Activated CD8-positive, alpha-beta T cell treated with anti-CD3 and anti-CD28 coated beads for 36 hours (primary cell): ENCODE data around the gene IQGAP1. TPM values are rescaled to one million over a fixed set of nuclear protein-coding genes. Genes with fewer than 3 reads are reported as not detected.

ENCODE experiments used
- ATAC-seq: fragments of 200-7000 bp; cut with Tn5 transposase; one replicate; pipeline ENCODE4 v1.10.0; 2021; ENCODE audit warnings: mild to moderate bottlenecking, moderate library complexity
- CTCF ChIA-PET: fragments of 350-600 bp; sonication (Branson Sonifier 250); formaldehyde crosslinking; loops from one replicate; lab custom pipeline; 2021; ENCODE audit warnings: antibody characterized with exemption; lab: Charles Lee
- POLR2A ChIA-PET: fragments of 350-600 bp; sonication (Branson Sonifier 250); formaldehyde crosslinking; loops from one replicate; lab custom pipeline; 2021; ENCODE audit warnings: antibody characterized with exemption; lab: Charles Lee
- DNase-seq: peaks from one replicate; pipeline ENCODE4 v3.0.0-alpha.2; 2020
- H3K27ac Mint-ChIP-seq: one replicate; pipeline ENCODE4 v1.8.0; 2021; ENCODE audit warnings: mild to moderate bottlenecking, mixed read lengths
- H3K27me3 Mint-ChIP-seq: one replicate; pipeline ENCODE4 v1.8.0; 2021; ENCODE audit warnings: mixed read lengths
- H3K36me3 Mint-ChIP-seq: one replicate; pipeline ENCODE4 v1.8.0; 2021; ENCODE audit warnings: low read depth, mixed read lengths
- H3K4me1 Mint-ChIP-seq: one replicate; pipeline ENCODE4 v1.8.0; 2021; ENCODE audit warnings: low read depth, mixed read lengths
- H3K4me3 Mint-ChIP-seq: one replicate; pipeline ENCODE4 v1.8.0; 2021; ENCODE audit warnings: mild to moderate bottlenecking, moderate library complexity, mixed read lengths
- H3K9me3 Mint-ChIP-seq: one replicate; pipeline ENCODE4 v1.8.0; 2021; ENCODE audit warnings: mixed read lengths
- CTCF ChIP-seq: fragments of 200-600 bp; IDR thresholded peaks from one replicate; pipeline ENCODE4 v1.8.0; 2022; ENCODE audit warnings: antibody characterized with exemption, mild to moderate bottlenecking
- intact Hi-C: fragments of 100-400 bp; cut with micrococcal nuclease; formaldehyde crosslinking; loops from one replicate; pipeline ENCODE4 v1.10.0; 2022
- total RNA-seq, 2 experiments: library from RNA; stranded (reverse); gene quantifications; one replicate each; pipeline ENCODE4 v1.2.3, GENCODE V29; 2021

Gene IQGAP1
- total RNA-seq, 2 experiments from 2014 or later, result 148 to 155 TPM

DNA sequence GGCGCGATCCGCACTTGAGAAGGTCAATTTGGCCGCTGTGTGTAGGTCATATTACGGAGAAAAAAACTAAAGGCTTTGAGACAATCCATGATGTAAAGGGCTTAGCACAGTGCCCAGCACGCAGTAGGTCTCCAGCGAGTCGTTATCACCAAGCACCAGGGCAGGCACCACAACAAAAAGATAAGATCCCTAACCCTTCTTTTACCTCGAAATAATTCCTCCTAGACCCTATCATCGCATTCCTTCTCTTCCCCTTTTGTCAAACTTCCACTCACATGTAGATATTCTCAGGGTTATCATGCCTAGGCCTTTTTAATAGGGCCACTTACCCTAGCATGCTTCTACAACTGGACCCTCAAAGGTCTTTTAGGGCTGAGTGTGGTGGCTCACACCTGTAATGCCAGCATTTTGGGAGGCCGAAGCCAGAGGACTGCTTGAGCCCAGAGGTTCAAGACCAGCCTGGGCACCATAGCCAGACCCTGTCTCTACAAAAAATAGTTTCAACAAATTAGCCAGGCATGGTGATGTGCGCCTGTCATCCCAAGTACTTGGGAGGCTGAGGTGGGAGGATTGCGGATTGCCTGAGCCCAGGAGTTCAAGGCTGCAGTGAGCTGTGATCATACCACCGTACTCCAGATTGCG lies 22.5 kb upstream of the IQGAP1 start:
- no peaks in the 10 kb centered on the region for H3K36me3 Mint-ChIP-seq
- H3K4me3 Mint-ChIP-seq, result no peak overlapping the region
- H3K27me3 Mint-ChIP-seq, result no peaks in the 10 kb centered on the region
- no peaks in the 10 kb centered on the region for H3K9me3 Mint-ChIP-seq
- intact Hi-C loops, result no loop called here
- ATAC-seq (no peak), DNase-seq (no peak)
- ChIA-PET POLR2A (interaction anchor here (0.9 kb wide), 1 partner anchor 11 kb away, joined by 3 read pairs; no protein-coding TSS in a partner anchor), CTCF (no interaction called here)
- peaks cover 23% of the 10 kb centered on the region for H3K4me1 Mint-ChIP-seq
- no peak for TF ChIP-seq CTCF
- no peak overlapping the region for H3K27ac Mint-ChIP-seq

GRCh38 chr15:90367576-90367975 lies 20.5 kb upstream of the IQGAP1 start:
- no peaks in the 10 kb centered on the region for H3K27me3 Mint-ChIP-seq
- POLR2A ChIA-PET, result interaction anchor here (0.5 to 1.2 kb wide), 4 partner anchors 9 to 428 kb away, joined by 3 read pairs; no protein-coding TSS in a partner anchor

GRCh38 chr15:90375071-90375470 lies 13.0 kb upstream of the IQGAP1 start:
- Mint-ChIP-seq H3K36me3 (peaks cover 30% of the 10 kb centered on the region), H3K9me3 (peaks cover 17% of the 10 kb centered on the region), H3K27ac (no peak overlapping the region), H3K27me3 (no peaks in the 10 kb centered on the region), H3K4me3 (no peak overlapping the region), H3K4me1 (peaks cover 33% of the 10 kb centered on the region)
- ATAC-seq, result no peak
- DNase-seq, result no peak
- no peak for TF ChIP-seq CTCF
- POLR2A ChIA-PET, result interaction anchor here (0.6 to 1.5 kb wide), 3 partner anchors 11 to 64 kb away, joined by 3 to 4 read pairs (median 4); partner anchors contain the start of gene IQGAP1
- intact Hi-C loops, result no loop called here
- CTCF ChIA-PET, result interaction anchor here (0.8 to 5.4 kb wide), 3 partner anchors 11 to 77 kb away, joined by 3 to 29 read pairs (median 3); no protein-coding TSS in a partner anchor

More at GRCh38 chr15:90367576-90367975, 20.5 kb upstream of the IQGAP1 start:
- no peaks in the 10 kb centered on the region for H3K9me3 Mint-ChIP-seq
- no peak overlapping the region for H3K4me3 Mint-ChIP-seq
- no peak overlapping the region for H3K27ac Mint-ChIP-seq
- no peak for ATAC-seq
- intact Hi-C loops, result no loop called here
- no peaks in the 10 kb centered on the region for H3K36me3 Mint-ChIP-seq
- DNase-seq, result no peak
- H3K4me1 Mint-ChIP-seq, result peaks cover 14% of the 10 kb centered on the region
- no peak for TF ChIP-seq CTCF
- CTCF ChIA-PET, result interaction anchor here (0.9 to 2.3 kb wide), 5 partner anchors 9 to 115 kb away, joined by 3 to 11 read pairs (median 8); no protein-coding TSS in a partner anchor

- POLR2A ChIA-PET, result interaction anchor here (1.1 to 3.6 kb wide), 7 partner anchors 10 to 43 kb away, joined by 3 to 19 read pairs (median 4); partner anchors contain the start of gene IQGAP1
- peaks cover 34% of the 10 kb centered on the region for H3K36me3 Mint-ChIP-seq
- H3K4me1 Mint-ChIP-seq, result peaks cover 38% of the 10 kb centered on the region
- H3K4me3 Mint-ChIP-seq, result peak overlapping the region; percentile 16
- ATAC-seq (peak; percentile 89), DNase-seq (peak; percentile 78)
- peak overlapping the region; percentile 96 for H3K27ac Mint-ChIP-seq
- peaks cover 21% of the 10 kb centered on the region for H3K9me3 Mint-ChIP-seq
- intact Hi-C loops, result no loop called here
- no peak for TF ChIP-seq CTCF
- H3K27me3 Mint-ChIP-seq, result no peaks in the 10 kb centered on the region
- CTCF ChIA-PET, result interaction anchor here (1.0 to 5.4 kb wide), 6 partner anchors 10 to 557 kb away, joined by 3 to 29 read pairs (median 5); no protein-coding TSS in a partner anchor
These were observed 11.3 kb upstream of the IQGAP1 start for GRCh38 chr15:90376789-90377188.

DNA sequence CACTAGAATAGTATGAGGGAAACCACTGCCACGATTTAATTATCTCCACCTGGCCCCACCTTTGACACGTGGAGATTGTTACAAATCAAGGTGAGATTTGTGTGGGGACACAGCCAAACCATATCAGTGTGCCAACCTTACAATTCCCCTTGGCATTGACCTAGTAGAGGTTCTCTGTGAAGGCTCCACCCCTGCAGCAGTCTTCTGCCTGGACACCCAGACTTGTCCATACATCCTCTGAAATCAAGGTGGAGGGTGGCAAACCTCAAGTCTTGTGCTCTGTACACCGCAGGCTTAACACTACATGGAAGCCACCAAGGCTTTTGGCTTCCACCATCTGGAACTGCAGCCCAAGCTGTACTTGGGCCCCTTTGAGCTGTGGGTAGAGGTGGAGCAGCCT lies 8.8 kb upstream of the IQGAP1 start:
- H3K36me3 Mint-ChIP-seq, result peaks cover 34% of the 10 kb centered on the region
- no peak overlapping the region for H3K27ac Mint-ChIP-seq
- ChIA-PET CTCF (interaction anchor here (1.6 kb wide), 1 partner anchor 12 kb away, joined by 8 read pairs; no protein-coding TSS in a partner anchor), POLR2A (interaction anchor here (0.7 to 3.6 kb wide), 2 partner anchors 10 to 46 kb away, joined by 3 to 19 read pairs; partner anchors contain the start of gene IQGAP1)
- DNase-seq, result no peak
- peaks cover 41% of the 10 kb centered on the region for H3K4me1 Mint-ChIP-seq
- no peak overlapping the region for H3K4me3 Mint-ChIP-seq
- intact Hi-C loops, result no loop called here
- peaks cover 21% of the 10 kb centered on the region for H3K9me3 Mint-ChIP-seq
- no peak for TF ChIP-seq CTCF
- no peaks in the 10 kb centered on the region for H3K27me3 Mint-ChIP-seq
- ATAC-seq, result no peak
